MCF 10A (cell line): ENCODE measurements around the gene ACSL1. TPM values are rescaled to one million over a fixed set of nuclear protein-coding genes. Genes with fewer than 3 reads are reported as not detected.

Experiments used
- BruUV-seq: library from RNA; stranded (reverse); fragments of 400-500 nt; replicated peaks from 2 replicates; lab custom pipeline; 2021; lab: Mats Ljungman, UMichigan
- CTCF ChIA-PET: fragments of 300-600 bp; sonication (Branson Sonifier 250); formaldehyde crosslinking; extraction: SDS; loops from one replicate; lab custom pipeline; 2021; ENCODE audit warnings: antibody characterized with exemption, inconsistent platforms; lab: Yijun Ruan, JAX
- POLR2A ChIA-PET: fragments of 300-600, 350-650 bp; sonication (Branson Sonifier 250); formaldehyde crosslinking; extraction: SDS; loops from one replicate; lab custom pipeline; 2020; ENCODE audit warnings: antibody characterized with exemption, inconsistent platforms; lab: Yijun Ruan, JAX
- DNase-seq: peaks from one replicate; pipeline ENCODE4 v3.0.0-alpha.2; 2018; ENCODE audit not compliant: unreplicated experiment
- H3K27ac Mint-ChIP-seq: one replicate; pipeline ENCODE4 v1.8.0; 2022; ENCODE audit warnings: mild to moderate bottlenecking, low read depth, mixed read lengths; ENCODE audit not compliant: unreplicated experiment
- H3K27me3 Mint-ChIP-seq: one replicate; pipeline ENCODE4 v1.8.0; 2022; ENCODE audit warnings: mixed read lengths; ENCODE audit not compliant: insufficient read depth, unreplicated experiment
- H3K36me3 Mint-ChIP-seq: one replicate; pipeline ENCODE4 v1.8.0; 2022; ENCODE audit warnings: mild to moderate bottlenecking, moderate library complexity, mixed read lengths; ENCODE audit not compliant: insufficient read depth, unreplicated experiment
- H3K4me1 Mint-ChIP-seq: one replicate; pipeline ENCODE4 v1.8.0; 2022; ENCODE audit warnings: mixed read lengths; ENCODE audit not compliant: insufficient read depth, unreplicated experiment
- H3K4me3 Mint-ChIP-seq: one replicate; pipeline ENCODE4 v1.8.0; 2022; ENCODE audit warnings: mild to moderate bottlenecking, moderate library complexity, mixed read lengths; ENCODE audit not compliant: unreplicated experiment
- H3K9me3 Mint-ChIP-seq: one replicate; pipeline ENCODE4 v1.8.0; 2022; ENCODE audit warnings: mixed read lengths; ENCODE audit not compliant: unreplicated experiment
- intact Hi-C: fragments of 100-400 bp; cut with micrococcal nuclease; formaldehyde crosslinking; loops from 2 replicates; pipeline ENCODE4 v1.14.1; 2022
- total RNA-seq: library from RNA; stranded (reverse); gene quantifications from 2 replicates; pipeline ENCODE4 v1.2.3, GENCODE V29; 2022
- TF ChIP-seq, protein P1 (sequence below): fragments of 200-600 bp; IDR thresholded peaks from one replicate; pipeline ENCODE4 v1.8.0; 2022; ENCODE audit warnings: antibody characterized with exemption, mild to moderate bottlenecking; ENCODE audit not compliant: unreplicated experiment

ACSL1 gene
- total RNA-seq, 1 experiment from 2014 or later, result 105 TPM

DNA sequence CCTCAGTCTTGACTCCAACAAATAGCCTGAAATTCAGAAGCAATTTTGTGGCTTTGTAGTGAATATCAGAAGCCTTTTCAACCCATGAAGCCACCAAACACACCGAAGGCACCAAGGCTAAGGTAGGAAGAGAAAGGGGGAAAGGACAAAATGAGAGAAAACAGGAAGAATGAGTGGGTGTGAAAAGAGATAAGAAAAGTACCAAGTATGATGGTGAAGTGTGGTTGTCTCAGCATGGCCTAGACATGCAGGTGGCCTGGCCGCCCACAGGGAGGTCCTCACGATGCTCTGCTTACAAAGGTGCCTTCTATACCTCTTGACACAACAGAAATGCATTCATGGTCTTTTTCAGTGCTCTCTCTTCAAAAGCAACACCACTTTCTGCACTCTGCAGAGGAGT lies 34.9 kb downstream of the ACSL1 start:
- Mint-ChIP-seq H3K9me3 (no peaks in the 10 kb centered on the region), H3K4me3 (no peak overlapping the region), H3K27ac (peak overlapping the region; percentile 67), H3K27me3 (no peaks in the 10 kb centered on the region), H3K36me3 (peaks cover 86% of the 10 kb centered on the region), H3K4me1 (peaks cover 51% of the 10 kb centered on the region)
- CTCF ChIA-PET, result no interaction called here
- no TSS peak for BruUV-seq
- TF ChIP-seq, protein P1, sequence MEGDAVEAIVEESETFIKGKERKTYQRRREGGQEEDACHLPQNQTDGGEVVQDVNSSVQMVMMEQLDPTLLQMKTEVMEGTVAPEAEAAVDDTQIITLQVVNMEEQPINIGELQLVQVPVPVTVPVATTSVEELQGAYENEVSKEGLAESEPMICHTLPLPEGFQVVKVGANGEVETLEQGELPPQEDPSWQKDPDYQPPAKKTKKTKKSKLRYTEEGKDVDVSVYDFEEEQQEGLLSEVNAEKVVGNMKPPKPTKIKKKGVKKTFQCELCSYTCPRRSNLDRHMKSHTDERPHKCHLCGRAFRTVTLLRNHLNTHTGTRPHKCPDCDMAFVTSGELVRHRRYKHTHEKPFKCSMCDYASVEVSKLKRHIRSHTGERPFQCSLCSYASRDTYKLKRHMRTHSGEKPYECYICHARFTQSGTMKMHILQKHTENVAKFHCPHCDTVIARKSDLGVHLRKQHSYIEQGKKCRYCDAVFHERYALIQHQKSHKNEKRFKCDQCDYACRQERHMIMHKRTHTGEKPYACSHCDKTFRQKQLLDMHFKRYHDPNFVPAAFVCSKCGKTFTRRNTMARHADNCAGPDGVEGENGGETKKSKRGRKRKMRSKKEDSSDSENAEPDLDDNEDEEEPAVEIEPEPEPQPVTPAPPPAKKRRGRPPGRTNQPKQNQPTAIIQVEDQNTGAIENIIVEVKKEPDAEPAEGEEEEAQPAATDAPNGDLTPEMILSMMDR, result no peak
- no peak for DNase-seq
- intact Hi-C loops, result no loop called here
- POLR2A ChIA-PET, result no interaction called here

DNA sequence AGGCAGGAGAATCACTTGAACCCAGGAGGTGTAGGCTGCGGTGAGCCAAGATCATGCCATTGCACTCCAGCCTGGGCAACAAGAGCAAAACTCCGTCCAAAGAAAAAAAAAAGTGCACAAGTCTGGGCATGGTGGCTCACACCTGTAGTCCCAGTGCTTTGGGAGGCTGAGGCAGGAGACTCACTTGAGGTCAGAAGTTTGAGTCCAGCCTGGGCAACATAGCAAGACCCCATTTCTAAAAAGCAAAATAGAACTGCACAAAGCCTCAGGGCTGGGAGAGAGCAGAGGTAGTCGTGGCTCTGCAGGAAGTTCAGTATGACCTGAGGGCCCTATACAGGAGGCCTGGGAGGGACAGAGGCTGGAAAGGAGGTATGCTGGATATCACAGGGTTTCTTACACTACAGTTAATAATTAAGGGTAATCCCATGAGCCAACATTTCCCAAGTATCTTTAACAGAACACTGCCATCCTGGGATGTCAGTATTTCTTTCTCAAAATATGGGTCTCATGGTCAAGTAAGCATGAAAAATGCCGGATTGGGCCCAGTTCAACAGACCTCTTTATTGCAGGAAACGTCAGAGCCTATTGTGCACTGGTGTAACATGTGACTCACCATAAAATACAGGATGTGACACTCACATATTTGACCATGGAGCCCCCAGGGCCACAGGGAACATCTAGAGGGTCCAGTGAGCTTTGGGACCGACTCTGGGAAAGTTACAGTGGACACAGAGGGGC lies 37.8 kb downstream of the ACSL1 start:
- no peaks in the 10 kb centered on the region for H3K27me3 Mint-ChIP-seq
- no peak overlapping the region for H3K27ac Mint-ChIP-seq
- H3K4me3 Mint-ChIP-seq, result no peak overlapping the region
- peaks cover 91% of the 10 kb centered on the region for H3K36me3 Mint-ChIP-seq
- intact Hi-C loops, result no loop called here
- TF ChIP-seq, protein P1, result no peak
- BruUV-seq, result no TSS peak
- H3K9me3 Mint-ChIP-seq, result no peaks in the 10 kb centered on the region
- DNase-seq, result no peak
- peaks cover 36% of the 10 kb centered on the region for H3K4me1 Mint-ChIP-seq
- ChIA-PET POLR2A (interaction anchor here (0.7 kb wide), 1 partner anchor 226 kb away, joined by 3 read pairs; no protein-coding TSS in a partner anchor), CTCF (interaction anchor here (0.5 to 0.7 kb wide), 4 partner anchors 7 to 346 kb away, joined by 3 to 4 read pairs (median 3); no protein-coding TSS in a partner anchor)

DNA sequence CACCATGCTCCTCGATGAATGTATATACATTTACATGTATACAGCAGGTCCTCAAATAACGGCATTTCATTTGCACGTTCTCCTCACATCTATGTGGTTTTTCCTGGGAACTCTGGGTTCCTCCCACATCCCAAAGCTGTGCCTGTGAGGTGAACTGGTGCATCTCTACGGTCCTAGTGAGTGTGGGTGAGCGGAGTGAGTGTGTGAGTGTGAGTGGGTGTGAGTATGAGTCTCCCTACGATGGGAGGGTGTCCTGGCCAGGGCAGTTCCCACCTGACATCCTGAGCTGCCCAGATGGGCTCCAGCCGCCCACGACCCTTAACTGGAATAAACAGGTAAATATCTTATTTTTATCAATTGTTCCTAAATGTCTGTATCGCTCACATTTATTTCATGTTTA lies 40.0 kb downstream of the ACSL1 start:
- Mint-ChIP-seq H3K4me3 (no peak overlapping the region), H3K27me3 (no peaks in the 10 kb centered on the region), H3K27ac (no peak overlapping the region), H3K4me1 (peaks cover 19% of the 10 kb centered on the region), H3K9me3 (no peaks in the 10 kb centered on the region), H3K36me3 (peaks cover 96% of the 10 kb centered on the region)
- no TSS peak for BruUV-seq
- ChIA-PET POLR2A (interaction anchor here (0.7 to 1.1 kb wide), 2 partner anchors 9 to 36 kb away, joined by 3 read pairs; no protein-coding TSS in a partner anchor), CTCF (interaction anchor here (0.6 to 1.4 kb wide), 3 partner anchors 65 to 310 kb away, joined by 3 to 7 read pairs (median 3); no protein-coding TSS in a partner anchor)
- TF ChIP-seq, protein P1, result no peak
- intact Hi-C loops, result no loop called here
- no peak for DNase-seq

DNA sequence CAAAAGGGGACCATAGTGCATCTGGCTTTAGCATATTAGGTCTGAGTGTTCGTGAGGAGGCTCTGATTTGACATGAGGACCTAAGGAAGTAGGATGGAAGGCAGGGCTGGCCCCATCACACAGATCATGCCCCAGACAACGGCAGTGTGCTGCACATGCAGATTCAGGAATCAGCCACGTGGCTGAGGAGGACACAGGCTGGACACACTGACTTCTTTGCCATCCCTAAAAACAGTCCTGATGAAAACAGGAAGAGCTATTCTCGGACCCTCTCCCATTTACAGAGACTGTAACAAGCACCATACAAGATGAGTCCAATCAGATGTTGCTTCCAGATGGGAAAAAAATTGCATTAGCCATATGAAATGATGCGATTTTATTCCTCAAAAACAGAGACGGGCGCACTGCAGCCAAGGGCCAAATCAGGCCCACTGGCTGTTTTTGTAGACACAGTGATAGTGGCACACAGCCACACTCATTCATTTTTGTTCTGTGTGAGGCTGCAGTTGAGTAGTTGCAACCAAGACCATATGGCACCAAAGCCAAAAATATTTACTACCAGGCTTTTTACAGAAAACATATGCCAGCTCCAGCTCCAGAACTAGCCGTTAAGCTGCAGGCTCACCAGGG lies 41.0 kb downstream of the ACSL1 start:
- Mint-ChIP-seq H3K27ac (peak overlapping the region; percentile 59), H3K9me3 (no peaks in the 10 kb centered on the region), H3K4me1 (peaks cover 8% of the 10 kb centered on the region), H3K27me3 (no peaks in the 10 kb centered on the region), H3K4me3 (no peak overlapping the region), H3K36me3 (peaks cover 95% of the 10 kb centered on the region)
- ChIA-PET POLR2A (interaction anchor here (0.6 to 1.1 kb wide), 3 partner anchors 8 to 37 kb away, joined by 3 read pairs; no protein-coding TSS in a partner anchor), CTCF (interaction anchor here (0.6 to 1.4 kb wide), 3 partner anchors 215 to 311 kb away, joined by 3 to 7 read pairs (median 3); no protein-coding TSS in a partner anchor)
- TF ChIP-seq, protein P1, result no peak
- BruUV-seq, result no TSS peak
- intact Hi-C loops, result no loop called here
- DNase-seq, result no peak
